ENCODE data around the gene NDST3. TPM values are rescaled to one million over a fixed set of nuclear protein-coding genes. Genes with fewer than 3 reads are reported as not detected.

NDST3 gene
- total RNA-seq, 4 donors from 2014 or later: 1.7 TPM; not detected in 3

DNA sequence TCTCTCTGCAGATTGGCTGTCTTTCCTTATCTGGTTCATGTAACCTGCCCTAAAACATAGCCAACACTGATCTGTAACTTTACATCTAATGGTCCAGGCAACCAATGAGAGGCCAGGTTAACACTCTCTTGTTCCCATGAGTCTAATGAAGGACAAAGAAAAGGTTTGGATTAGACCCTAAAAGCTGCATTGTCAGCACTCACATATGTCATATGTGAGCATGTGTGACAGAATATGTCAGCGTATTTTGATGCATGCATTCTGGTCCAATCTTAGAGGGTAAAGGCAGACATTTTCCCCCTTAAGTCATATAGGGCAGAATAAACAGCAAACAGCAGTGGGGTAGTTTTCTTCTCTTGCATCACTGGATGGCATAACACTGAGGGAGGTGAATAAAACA, 3.7 kb downstream of the NDST3 start:
- H3K36me3 ChIP-seq: no peaks in the 10 kb centered on the region
- H3K27me3 ChIP-seq: peaks cover 0 to 27% of the 10 kb centered on the region in 2 donors
- H3K4me1 ChIP-seq: peaks cover 0 to 9% of the 10 kb centered on the region in 2 donors
- no peak overlapping the region for H3K4me3 ChIP-seq
- no peaks in the 10 kb centered on the region for H3K9me3 ChIP-seq
- no peak for TF ChIP-seq POLR2A (IDR thresholded peaks at IDR 0.05)
- TF ChIP-seq, protein P1, sequence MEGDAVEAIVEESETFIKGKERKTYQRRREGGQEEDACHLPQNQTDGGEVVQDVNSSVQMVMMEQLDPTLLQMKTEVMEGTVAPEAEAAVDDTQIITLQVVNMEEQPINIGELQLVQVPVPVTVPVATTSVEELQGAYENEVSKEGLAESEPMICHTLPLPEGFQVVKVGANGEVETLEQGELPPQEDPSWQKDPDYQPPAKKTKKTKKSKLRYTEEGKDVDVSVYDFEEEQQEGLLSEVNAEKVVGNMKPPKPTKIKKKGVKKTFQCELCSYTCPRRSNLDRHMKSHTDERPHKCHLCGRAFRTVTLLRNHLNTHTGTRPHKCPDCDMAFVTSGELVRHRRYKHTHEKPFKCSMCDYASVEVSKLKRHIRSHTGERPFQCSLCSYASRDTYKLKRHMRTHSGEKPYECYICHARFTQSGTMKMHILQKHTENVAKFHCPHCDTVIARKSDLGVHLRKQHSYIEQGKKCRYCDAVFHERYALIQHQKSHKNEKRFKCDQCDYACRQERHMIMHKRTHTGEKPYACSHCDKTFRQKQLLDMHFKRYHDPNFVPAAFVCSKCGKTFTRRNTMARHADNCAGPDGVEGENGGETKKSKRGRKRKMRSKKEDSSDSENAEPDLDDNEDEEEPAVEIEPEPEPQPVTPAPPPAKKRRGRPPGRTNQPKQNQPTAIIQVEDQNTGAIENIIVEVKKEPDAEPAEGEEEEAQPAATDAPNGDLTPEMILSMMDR (IDR thresholded peaks at IDR 0.05): no peak
- no peak for DNase-seq
- no peak overlapping the region for H3K27ac ChIP-seq
- intact Hi-C loops (cut with DNase I; ENCODE audit: low total_unique reads): no loop called here

DNA sequence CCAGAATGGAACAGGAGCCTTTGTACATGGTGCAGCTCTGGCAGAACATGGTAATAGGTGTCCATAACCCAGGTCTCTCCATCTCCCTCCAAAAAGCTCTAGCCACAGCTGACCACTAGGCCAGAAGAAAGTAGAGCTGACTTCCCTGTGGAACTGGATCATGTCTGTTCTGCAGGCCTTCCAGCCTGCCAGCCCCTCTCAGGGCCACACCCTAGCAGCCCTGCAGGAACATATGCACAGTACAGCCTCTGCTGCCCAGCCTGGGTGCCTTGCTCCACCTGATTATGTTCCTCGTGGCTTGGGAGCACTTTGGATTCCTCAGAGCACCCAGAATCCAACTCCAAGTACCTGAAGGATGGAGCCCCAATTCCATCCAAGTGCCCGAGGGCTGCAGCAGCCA, 12.0 kb downstream of the NDST3 start:
- no peaks in the 10 kb centered on the region for H3K36me3 ChIP-seq
- intact Hi-C loops (cut with DNase I; ENCODE audit: low total_unique reads): no loop called here
- H3K4me3 ChIP-seq: no peak overlapping the region
- TF ChIP-seq POLR2A (IDR thresholded peaks at IDR 0.05): no peak
- TF ChIP-seq, protein P1 (IDR thresholded peaks at IDR 0.05): no peak
- no peaks in the 10 kb centered on the region for H3K27me3 ChIP-seq
- no peaks in the 10 kb centered on the region for H3K9me3 ChIP-seq
- H3K4me1 ChIP-seq: no peaks in the 10 kb centered on the region
- DNase-seq: no peak
- no peak overlapping the region for H3K27ac ChIP-seq

DNA sequence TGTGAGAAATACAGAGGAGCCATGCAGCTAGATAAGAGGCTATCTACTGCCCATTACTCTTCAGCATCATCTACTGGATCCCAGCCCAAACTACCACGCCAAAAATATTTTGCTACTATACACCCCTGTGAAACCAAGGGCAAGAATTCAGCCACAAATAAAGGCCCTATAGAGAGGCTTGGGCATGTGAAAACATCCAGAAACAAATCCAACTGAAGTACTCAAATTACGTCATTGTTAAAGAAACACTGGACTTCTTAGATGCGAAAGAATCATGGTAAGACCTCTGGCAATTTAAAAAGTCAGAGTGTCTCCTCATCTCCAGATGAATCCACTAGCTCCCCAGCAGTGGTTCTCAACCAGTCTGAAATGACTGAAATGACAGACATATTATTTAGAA, 12.8 kb downstream of the NDST3 start:
- intact Hi-C loops (cut with DNase I; ENCODE audit: low total_unique reads): no loop called here
- H3K9me3 ChIP-seq: no peaks in the 10 kb centered on the region

GRCh38 chr4:118058955-118059354, 24.7 kb downstream of the NDST3 start:
- H3K4me3 ChIP-seq: no peak overlapping the region
- H3K36me3 ChIP-seq: no peaks in the 10 kb centered on the region
- DNase-seq: no peak
- H3K27ac ChIP-seq: no peak overlapping the region
- H3K9me3 ChIP-seq: no peaks in the 10 kb centered on the region
- intact Hi-C loops (cut with DNase I; ENCODE audit: low total_unique reads): no loop called here
- H3K4me1 ChIP-seq: no peaks in the 10 kb centered on the region
- H3K27me3 ChIP-seq: no peaks in the 10 kb centered on the region
- TF ChIP-seq, protein P1 (IDR thresholded peaks at IDR 0.05): no peak
- TF ChIP-seq POLR2A (IDR thresholded peaks at IDR 0.05): no peak

More for the DNA sequence above, 12.8 kb downstream of the NDST3 start:
- TF ChIP-seq, protein P1 (IDR thresholded peaks at IDR 0.05): no peak
- no peak for TF ChIP-seq POLR2A (IDR thresholded peaks at IDR 0.05)
- Histone ChIP-seq H3K27ac (no peak overlapping the region), H3K36me3 (no peaks in the 10 kb centered on the region), H3K27me3 (no peaks in the 10 kb centered on the region), H3K4me1 (no peaks in the 10 kb centered on the region), H3K4me3 (no peak overlapping the region)
- no peak for DNase-seq

- DNase-seq: no peak
- Histone ChIP-seq H3K36me3 (no peaks in the 10 kb centered on the region), H3K27me3 (no peaks in the 10 kb centered on the region), H3K9me3 (no peaks in the 10 kb centered on the region), H3K27ac (no peak overlapping the region), H3K4me1 (no peaks in the 10 kb centered on the region), H3K4me3 (no peak overlapping the region)
- TF ChIP-seq, protein P1 (IDR thresholded peaks at IDR 0.05): no peak
- no peak for TF ChIP-seq POLR2A (IDR thresholded peaks at IDR 0.05)
- intact Hi-C loops (cut with DNase I; ENCODE audit: low total_unique reads): no loop called here
These were observed 25.1 kb downstream of the NDST3 start for GRCh38 chr4:118059397-118059796.
